H1 (cell line): ENCODE measurements around the gene C1GALT1. TPM values are rescaled to one million over a fixed set of nuclear protein-coding genes. Genes with fewer than 3 reads are reported as not detected.
"Not testable (repeated sequence)": the region's sequence is repeated elsewhere in the genome, so short reads cannot be mapped to it uniquely, and the experiment has no call there.

ENCODE experiments used
- CTCF ChIA-PET: fragments of 300-600 bp; sonication (Branson Sonifier 250); formaldehyde crosslinking; loops from one replicate; lab custom pipeline; 2021; ENCODE audit not compliant: partially characterized antibody; lab: Charles Lee
- POLR2A ChIA-PET: fragments of 300-600 bp; sonication (Branson Sonifier 250); formaldehyde crosslinking; loops from one replicate; lab custom pipeline; 2021; ENCODE audit warnings: inconsistent platforms; ENCODE audit not compliant: partially characterized antibody; lab: Charles Lee
- DNase-seq, 2 experiments: peaks; one replicate each; pipeline versions ENCODE4 v3.0.0 to v3.0.0-alpha.2; 2010 to 2022; ENCODE audit warnings: low spot score in 2 of 2, low read depth in 1 of 2, mixed read lengths in 1 of 2
- FAIRE-seq: peaks from 2 replicates; lab custom pipeline; 2011; peaks lifted over from hg19 to GRCh38; lab: Jason Lieb, UNC
- H2AFZ ChIP-seq: 2 replicates; pipeline ENCODE4 v1.8.1; 2012; ENCODE audit warnings: low read length, inconsistent platforms
- H2AK5ac ChIP-seq: 2 replicates; pipeline ENCODE4 v1.6.1; 2013; ENCODE audit warnings: low read depth, low read length
- H2BK120ac ChIP-seq: replicated peaks from 2 replicates; pipeline ENCODE3; 2013; ENCODE audit warnings: low read depth, low read length, inconsistent platforms
- H2BK12ac ChIP-seq: 2 replicates; pipeline ENCODE4 v1.6.1; 2013; ENCODE audit warnings: low read depth, low read length
- H2BK15ac ChIP-seq: 2 replicates; pipeline ENCODE4 v1.6.1; 2013; ENCODE audit warnings: low read length
- H2BK20ac ChIP-seq: 2 replicates; pipeline ENCODE4 v1.6.1; 2013; ENCODE audit warnings: low read length
- H2BK5ac ChIP-seq: 2 replicates; pipeline ENCODE4 v1.6.1; 2013; ENCODE audit warnings: low read depth, low read length
- H3K14ac ChIP-seq: 2 replicates; pipeline ENCODE4 v1.6.1; 2013; ENCODE audit warnings: inconsistent platforms; ENCODE audit not compliant: insufficient read length
- H3K18ac ChIP-seq: 2 replicates; pipeline ENCODE4 v1.6.1; 2013; ENCODE audit warnings: low read length; ENCODE audit errors: extremely low read depth
- H3K23ac ChIP-seq: 2 replicates; pipeline ENCODE4 v1.6.1; 2013; ENCODE audit warnings: inconsistent platforms; ENCODE audit not compliant: insufficient read length
- H3K23me2 ChIP-seq: 2 replicates; pipeline ENCODE4 v1.6.1; 2013; ENCODE audit warnings: low read depth, low read length
- H3K27ac ChIP-seq: 2 replicates; pipeline ENCODE4 v1.6.1; 2011; ENCODE audit warnings: low read depth, low read length, inconsistent platforms
- H3K27me3 ChIP-seq, 4 experiments: replicated peaks in 1 of 4; 1 replicate in 1 of 4; 2 replicates in 3 of 4; pipeline versions ENCODE4 v1.6.1 to v1.8.1; 2011 to 2013; ENCODE audit warnings: low read length in 3 of 4, mild to moderate bottlenecking in 3 of 4, inconsistent platforms in 2 of 4, mixed read lengths in 2 of 4, moderate library complexity in 1 of 4; ENCODE audit not compliant: control insufficient read depth in 3 of 4, insufficient read depth in 3 of 4; ENCODE audit errors: extremely low read depth in 1 of 4
- H3K36me3 ChIP-seq, 4 experiments: 2 replicates each; pipeline versions ENCODE4 v1.6.1 to v1.8.1; 2011 to 2013; ENCODE audit warnings: mild to moderate bottlenecking in 4 of 4, low read length in 3 of 4, moderate library complexity in 2 of 4, control low read depth in 1 of 4, inconsistent platforms in 1 of 4; ENCODE audit not compliant: insufficient read depth in 4 of 4, control insufficient read depth in 2 of 4
- H3K4ac ChIP-seq: replicated peaks from 2 replicates; pipeline ENCODE3; 2013; ENCODE audit warnings: low read length, low read depth, mixed read lengths, inconsistent platforms; ENCODE audit not compliant: insufficient read length
- H3K4me1 ChIP-seq, 4 experiments: replicated peaks in 1 of 4; 1 replicate in 1 of 4; 2 replicates in 3 of 4; pipeline versions ENCODE4 v1.6.1 to v1.8.1; 2011 to 2013; ENCODE audit warnings: low read length in 3 of 4, inconsistent platforms in 2 of 4, mixed read lengths in 1 of 4; ENCODE audit not compliant: insufficient read depth in 4 of 4, control insufficient read depth in 3 of 4
- H3K4me2 ChIP-seq, 2 experiments: 2 replicates each; pipeline versions ENCODE4 v1.6.1 to v1.8.1; 2011 to 2013; ENCODE audit warnings: low read depth in 2 of 2, low read length in 2 of 2, control low read depth in 1 of 2, inconsistent platforms in 1 of 2, mild to moderate bottlenecking in 1 of 2; ENCODE audit not compliant: insufficient read depth in 1 of 2
- H3K4me3 ChIP-seq, 4 experiments: fragments of 200-600, 300-600 bp in 1 of 4; sonication (generic), shearing (Covaris generic), sonication (Bioruptor Twin) in 1 of 4; 2 replicates each; pipeline versions ENCODE4 v1.5.1 to v1.8.1; 2011 to 2016; ENCODE audit warnings: low read length in 4 of 4, low read depth in 3 of 4, control low read depth in 2 of 4, inconsistent platforms in 2 of 4, mild to moderate bottlenecking in 2 of 4, mixed read lengths in 1 of 4, moderate library complexity in 1 of 4; ENCODE audit not compliant: insufficient read depth in 2 of 4; ENCODE audit errors: extremely low read depth in 1 of 4
- H3K56ac ChIP-seq: replicated peaks from 2 replicates; pipeline ENCODE3; 2013; ENCODE audit warnings: low read depth, mild to moderate bottlenecking, mixed read lengths, low read length, inconsistent platforms; ENCODE audit not compliant: insufficient read length
- H3K79me1 ChIP-seq: 2 replicates; pipeline ENCODE4 v1.6.1; 2013; ENCODE audit warnings: low read depth, low read length, control low read depth
- H3K79me2 ChIP-seq, 2 experiments: 2 replicates each; pipeline versions ENCODE4 v1.6.1 to v1.8.1; 2012 to 2013; ENCODE audit warnings: low read length in 2 of 2, mild to moderate bottlenecking in 2 of 2, inconsistent platforms in 1 of 2; ENCODE audit not compliant: insufficient read depth in 2 of 2, control insufficient read depth in 1 of 2
- H3K9ac ChIP-seq, 4 experiments: replicated peaks in 1 of 4; 1 replicate in 1 of 4; 2 replicates in 3 of 4; pipeline versions ENCODE4 v1.6.1 to v1.8.1; 2011 to 2013; ENCODE audit warnings: low read depth in 3 of 4, low read length in 3 of 4, control low read depth in 2 of 4, mild to moderate bottlenecking in 2 of 4, moderate library complexity in 2 of 4, inconsistent platforms in 1 of 4; ENCODE audit errors: extremely low read depth in 1 of 4
- H3K9me3 ChIP-seq, 2 experiments: 2 replicates each; pipeline versions ENCODE4 v1.6.1 to v1.8.1; 2012 to 2013; ENCODE audit warnings: mild to moderate bottlenecking in 2 of 2, moderate library complexity in 2 of 2, control low read depth in 1 of 2, inconsistent platforms in 1 of 2, low read depth in 1 of 2, low read length in 1 of 2, mixed read lengths in 1 of 2; ENCODE audit not compliant: insufficient read depth in 2 of 2
- H4K20me1 ChIP-seq, 2 experiments: replicated peaks in 1 of 2; 2 replicates each; pipeline versions ENCODE3 to v1.8.1; 2011 to 2013; ENCODE audit warnings: inconsistent platforms in 2 of 2, low read length in 2 of 2, mild to moderate bottlenecking in 1 of 2; ENCODE audit not compliant: insufficient read depth in 2 of 2, control insufficient read depth in 1 of 2
- H4K5ac ChIP-seq: 2 replicates; pipeline ENCODE4 v1.6.1; 2013; ENCODE audit warnings: low read length, low read depth, mixed read lengths, inconsistent platforms; ENCODE audit not compliant: insufficient read length
- H4K8ac ChIP-seq: 2 replicates; pipeline ENCODE4 v1.8.0; 2013; ENCODE audit warnings: mild to moderate bottlenecking, moderate library complexity, low read length, inconsistent platforms; ENCODE audit not compliant: insufficient read depth; ENCODE audit errors: extremely low read depth
- H4K91ac ChIP-seq: replicated peaks from 2 replicates; pipeline ENCODE3; 2013; ENCODE audit warnings: low read length, mixed read lengths, inconsistent platforms; ENCODE audit not compliant: insufficient read length
- WGBS, 2 experiments: shearing (Covaris generic) in 1 of 2; methylation state at CpG; one replicate each; pipeline versions ENCODE4 v1.1.6 to v1.1.7; 2013 to 2015; ENCODE audit warnings: low lambda C conversion rate in 2 of 2, mixed read lengths in 2 of 2, inconsistent platforms in 1 of 2, low coverage in 1 of 2, missing lambda C conversion rate in 1 of 2; ENCODE audit not compliant: insufficient replicate concordance in 2 of 2, insufficient coverage in 1 of 2, insufficient read length in 1 of 2; ENCODE audit errors: extremely low coverage in 1 of 2, missing lambda C conversion rate in 1 of 2; 5-methylcytosine and 5-hydroxymethylcytosine counted together
- polyA plus RNA-seq, 7 experiments: library from polyadenylated mRNA; depleted of rRNA in 3 of 7; stranded (reverse) in 5 of 7; unstranded in 2 of 7; fragments of >200 nt in 5 of 7; fragments of 200-250 nt in 2 of 7; gene quantifications; 1 replicate in 5 of 7; 2 replicates in 1 of 7; 4 replicates in 1 of 7; pipeline versions ENCODE4 v1.2.1 to v1.2.3, GENCODE V29; 2011 to 2013; ENCODE audit warnings: missing spikeins in 2 of 7, mixed read lengths in 2 of 7
- total RNA-seq: library from RNA; stranded (reverse); fragmentation: NEBNext Ultra II Directional; extraction: Animal tissue kit (Norgen Biotek cat#: 25700); gene quantifications from 2 replicates; pipeline ENCODE4 v1.2.1, GENCODE V29; 2021

Gene C1GALT1
- total and polyA plus RNA-seq, 2 of the 8 experiments (the other 6 are each of a cell fraction or from before 2014, with no cell fraction given): 18.7 to 94.2 TPM

DNA sequence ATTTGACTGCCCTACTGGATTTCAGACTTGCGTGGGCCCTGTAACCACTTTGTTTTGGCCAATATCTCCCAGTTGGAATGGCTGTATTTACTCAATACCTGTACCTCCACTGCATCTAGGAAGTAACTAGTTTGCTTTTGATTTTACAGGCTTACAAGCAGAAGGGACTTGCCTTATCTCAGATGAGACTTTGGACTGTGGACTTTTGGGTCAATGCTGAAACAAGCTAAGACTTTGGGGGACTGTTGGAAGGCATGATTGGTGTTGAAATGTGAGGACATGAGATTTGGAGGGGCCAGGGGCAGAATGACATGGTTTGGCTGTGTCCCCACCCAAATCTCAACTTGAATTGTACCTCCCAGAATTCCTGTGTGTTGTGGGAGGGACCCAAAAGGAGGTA, 28.0 kb upstream of the C1GALT1 start:
- CTCF ChIA-PET: interaction anchor here (1.0 kb wide), 1 partner anchor 417 kb away, joined by 3 read pairs; no protein-coding TSS in a partner anchor
- H2BK5ac ChIP-seq, H2AK5ac ChIP-seq, H4K91ac ChIP-seq, H3K23ac ChIP-seq, H3K18ac ChIP-seq, H3K4me2 ChIP-seq, H2BK120ac ChIP-seq, H3K27me3 ChIP-seq, H3K4me1 ChIP-seq, H3K23me2 ChIP-seq, H3K9ac ChIP-seq, H3K14ac ChIP-seq, H2BK15ac ChIP-seq, H3K4me3 ChIP-seq, H2AFZ ChIP-seq, FAIRE-seq, H4K8ac ChIP-seq, H3K79me1 ChIP-seq, DNase-seq, H4K5ac ChIP-seq, POLR2A ChIA-PET, H2BK20ac ChIP-seq, H3K4ac ChIP-seq, H2BK12ac ChIP-seq, H4K20me1 ChIP-seq, H3K36me3 ChIP-seq, H3K56ac ChIP-seq, H3K79me2 ChIP-seq, H3K27ac ChIP-seq: not testable (repeated sequence)
- WGBS, 2 experiments: 100% methylated on average over 1 of the region's 1 CpG; no CpG with 5 or more reads in 1 of the 2 experiments
- H3K9me3 ChIP-seq: peaks cover 5 to 16% of the 10 kb centered on the region in 2 experiments; a peak in 3 of 4 replicates
